Neutrophil (primary cell): Measurements from ENCODE around the gene SMARCB1.

Experiments used
- H3K27ac ChIP-seq: fragments of 200-600 bp; sonication (generic); 2 replicates; pipeline ENCODE4 v1.5.1; 2016; ENCODE audit warnings: mild to moderate bottlenecking, moderate library complexity
- H3K27me3 ChIP-seq: fragments of 200-600 bp; sonication (generic); 2 replicates; pipeline ENCODE4 v1.6.0; 2016; ENCODE audit warnings: mild to moderate bottlenecking
- H3K36me3 ChIP-seq: fragments of 200-600 bp; sonication (generic); 2 replicates; pipeline ENCODE4 v1.5.1; 2017
- H3K4me1 ChIP-seq, 2 experiments: fragments of 200-600 bp in 1 of 2; sonication (generic) in 1 of 2; 1 replicate in 1 of 2; 2 replicates in 1 of 2; pipeline versions ENCODE4 v1.5.1 to v1.6.1; 2013 to 2016; ENCODE audit warnings: low read depth in 1 of 2, low read length in 1 of 2, mild to moderate bottlenecking in 1 of 2, moderate library complexity in 1 of 2; ENCODE audit not compliant: control insufficient read depth in 1 of 2, insufficient read depth in 1 of 2
- H3K4me3 ChIP-seq, 2 experiments: fragments of 200-600 bp in 1 of 2; sonication (generic) in 1 of 2; 1 replicate in 1 of 2; 2 replicates in 1 of 2; pipeline ENCODE4 v1.5.1; 2013 to 2016; ENCODE audit warnings: low read depth in 1 of 2, low read length in 1 of 2, mild to moderate bottlenecking in 1 of 2, moderate library complexity in 1 of 2
- H3K9me3 ChIP-seq: fragments of 200-600 bp; sonication (generic); 2 replicates; pipeline ENCODE4 v1.5.1; 2016
- CTCF ChIP-seq: fragments of 200-600 bp; sonication (generic); IDR thresholded peaks from 2 replicates; pipeline ENCODE4 v1.5.1; 2016; ENCODE audit warnings: antibody characterized with exemption

Gene SMARCB1

GRCh38 chr22:23820748-23821211, 34.0 kb downstream of the SMARCB1 start:
- Histone ChIP-seq H3K4me1 (peaks cover 4 to 8% of the 10 kb centered on the region in 2 experiments), H3K27ac (no peak overlapping the region), H3K9me3 (no peaks in the 10 kb centered on the region), H3K27me3 (no peaks in the 10 kb centered on the region), H3K36me3 (peaks cover 92% of the 10 kb centered on the region), H3K4me3 (no peak overlapping the region)
- no peak for TF ChIP-seq CTCF

- no peak for TF ChIP-seq CTCF
Observed at GRCh38 chr22:23822101-23822671, 35.4 kb downstream of the SMARCB1 start.

DNA sequence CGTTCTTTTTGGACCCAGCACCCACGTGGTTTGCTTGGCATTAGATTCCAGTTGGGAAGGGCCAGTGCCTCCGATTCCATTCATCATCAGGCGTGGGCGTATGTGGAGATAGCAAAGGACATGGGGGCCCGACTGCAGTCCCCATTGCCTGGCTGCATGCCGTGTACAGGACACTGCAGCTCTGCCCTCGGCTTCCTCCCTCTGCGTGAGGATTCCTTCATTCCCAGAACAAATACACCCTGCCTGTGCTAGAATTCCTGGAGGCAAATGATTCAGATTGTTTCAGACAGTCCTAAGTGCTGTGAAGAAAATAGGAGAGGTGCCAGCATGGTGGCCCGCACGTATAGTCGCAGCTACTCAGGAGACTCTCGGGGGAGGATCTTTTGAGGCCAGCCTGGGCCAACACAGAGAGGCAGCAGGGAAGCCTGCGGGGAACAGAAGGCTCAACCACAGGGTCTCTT, 36.6 kb downstream of the SMARCB1 start:
- Histone ChIP-seq H3K27me3 (no peaks in the 10 kb centered on the region), H3K27ac (no peak overlapping the region), H3K4me1 (peaks cover 4 to 5% of the 10 kb centered on the region in 2 experiments), H3K9me3 (no peaks in the 10 kb centered on the region), H3K36me3 (peaks cover 90% of the 10 kb centered on the region), H3K4me3 (no peak overlapping the region)
- TF ChIP-seq CTCF = no peak

More at GRCh38 chr22:23822101-23822671, 35.4 kb downstream of the SMARCB1 start:
- no peaks in the 10 kb centered on the region for H3K9me3 ChIP-seq
- H3K27ac ChIP-seq = no peak overlapping the region
- H3K4me3 ChIP-seq = no peak overlapping the region
- no peaks in the 10 kb centered on the region for H3K27me3 ChIP-seq
- H3K36me3 ChIP-seq = peaks cover 92% of the 10 kb centered on the region
- H3K4me1 ChIP-seq = peaks cover 4 to 8% of the 10 kb centered on the region in 2 experiments

- peaks cover 95% of the 10 kb centered on the region for H3K36me3 ChIP-seq
- H3K27me3 ChIP-seq = no peaks in the 10 kb centered on the region
- no peak overlapping the region for H3K27ac ChIP-seq
- no peak overlapping the region for H3K4me3 ChIP-seq
- H3K9me3 ChIP-seq = no peaks in the 10 kb centered on the region
- H3K4me1 ChIP-seq = no peaks in the 10 kb centered on the region
- no peak for TF ChIP-seq CTCF
Observed at GRCh38 chr22:23824476-23825245, 37.9 kb downstream of the SMARCB1 start.

- Histone ChIP-seq H3K36me3 (peaks cover 92% of the 10 kb centered on the region), H3K4me1 (no peaks in the 10 kb centered on the region), H3K9me3 (no peaks in the 10 kb centered on the region), H3K27ac (no peak overlapping the region), H3K4me3 (no peak overlapping the region), H3K27me3 (no peaks in the 10 kb centered on the region)
- no peak for TF ChIP-seq CTCF
Observed at GRCh38 chr22:23825246-23825905, 38.6 kb downstream of the SMARCB1 start.
